Adrenal gland (tissue), 5 donors: ENCODE results near the gene TUBA3D.
"Not testable (repeated sequence)": the region's sequence is repeated elsewhere in the genome, so short reads cannot be mapped to it uniquely, and the experiment has no call there.

ENCODE experiments used
- CTCF ChIP-seq, 6 experiments: fragments of 450-650 bp in 4 of 6; fragments of 200-600 bp in 2 of 6; sonication (generic) in 1 of 6; IDR thresholded peaks; 1 replicate in 5 of 6; 2 replicates in 1 of 6; pipeline versions ENCODE4 v1.5.1 to v1.8.0; 2016 to 2021; ENCODE audit warnings: antibody characterized with exemption in 6 of 6, mild to moderate bottlenecking in 2 of 6, moderate library complexity in 1 of 6
- POLR2A ChIP-seq, 2 donors: fragments of 450-650 bp; IDR thresholded peaks; one replicate each; pipeline ENCODE4 v1.6.1; 2017; ENCODE audit warnings: antibody characterized with exemption in 2 of 2, mild to moderate bottlenecking in 2 of 2, moderate library complexity in 1 of 2
- donor health status: DM: no; HTN: no; CAD: no.

- not testable (repeated sequence) for TF ChIP-seq POLR2A, CTCF (IDR thresholded peaks at IDR 0.05)
These were observed 444 bp downstream of the TUBA3D start for GRCh38 chr2:131476363-131476762.
